Activated B cell treated with CpG ODN at 0.5 μM for 24 hours (primary cell): Measurements from ENCODE around the gene ANXA2R. TPM values are rescaled to one million over a fixed set of nuclear protein-coding genes. Genes with fewer than 3 reads are reported as not detected.

ENCODE experiments used
- ATAC-seq: fragments of 200-7000 bp; cut with Tn5 transposase; one replicate; pipeline ENCODE4 v1.10.0; 2021; ENCODE audit warnings: low read depth, mild to moderate bottlenecking, moderate library complexity
- CTCF ChIA-PET: fragments of 350-600 bp; sonication (Branson Sonifier 250); formaldehyde crosslinking; loops from one replicate; lab custom pipeline; 2021; ENCODE audit warnings: antibody characterized with exemption; lab: Charles Lee
- POLR2A ChIA-PET: fragments of 350-600 bp; sonication (Branson Sonifier 250); formaldehyde crosslinking; loops from one replicate; lab custom pipeline; 2021; ENCODE audit warnings: antibody characterized with exemption; lab: Charles Lee
- DNase-seq: peaks from one replicate; pipeline ENCODE4 v3.0.0; 2022
- H3K27ac Mint-ChIP-seq: one replicate; pipeline ENCODE4 v1.8.0; 2020; ENCODE audit warnings: mixed read lengths
- H3K27me3 Mint-ChIP-seq: one replicate; pipeline ENCODE4 v1.8.0; 2021; ENCODE audit warnings: mixed read lengths
- H3K36me3 Mint-ChIP-seq: one replicate; pipeline ENCODE4 v1.8.0; 2021; ENCODE audit warnings: low read depth, mixed read lengths
- H3K4me1 Mint-ChIP-seq: one replicate; pipeline ENCODE4 v1.8.0; 2021; ENCODE audit warnings: mixed read lengths
- H3K4me3 Mint-ChIP-seq: one replicate; pipeline ENCODE4 v1.8.0; 2020; ENCODE audit warnings: mild to moderate bottlenecking, mixed read lengths
- H3K9me3 Mint-ChIP-seq: one replicate; pipeline ENCODE4 v1.8.0; 2020; ENCODE audit warnings: mixed read lengths
- intact Hi-C: fragments of 100-400 bp; cut with micrococcal nuclease; formaldehyde crosslinking; loops from one replicate; pipeline ENCODE4 v1.15.1; 2024
- total RNA-seq: library from RNA; stranded (reverse); gene quantifications from 2 replicates; pipeline ENCODE4 v1.2.3, GENCODE V29; 2022
- TF ChIP-seq, protein P1 (sequence below): fragments of 200-600 bp; IDR thresholded peaks from one replicate; pipeline ENCODE4 v1.8.0; 2022; ENCODE audit warnings: antibody characterized with exemption, mild to moderate bottlenecking

Gene ANXA2R
- total RNA-seq, 1 donor from 2014 or later = 7.9 TPM

GRCh38 chr5:43042626-43043399, 2.7 kb upstream of the ANXA2R start:
- Mint-ChIP-seq H3K27me3 (no peaks in the 10 kb centered on the region), H3K9me3 (no peaks in the 10 kb centered on the region), H3K4me3 (peak overlapping the region; percentile 96), H3K36me3 (peaks cover 19% of the 10 kb centered on the region), H3K4me1 (peaks cover 38% of the 10 kb centered on the region), H3K27ac (peak overlapping the region; percentile 98)
- TF ChIP-seq, protein P1, sequence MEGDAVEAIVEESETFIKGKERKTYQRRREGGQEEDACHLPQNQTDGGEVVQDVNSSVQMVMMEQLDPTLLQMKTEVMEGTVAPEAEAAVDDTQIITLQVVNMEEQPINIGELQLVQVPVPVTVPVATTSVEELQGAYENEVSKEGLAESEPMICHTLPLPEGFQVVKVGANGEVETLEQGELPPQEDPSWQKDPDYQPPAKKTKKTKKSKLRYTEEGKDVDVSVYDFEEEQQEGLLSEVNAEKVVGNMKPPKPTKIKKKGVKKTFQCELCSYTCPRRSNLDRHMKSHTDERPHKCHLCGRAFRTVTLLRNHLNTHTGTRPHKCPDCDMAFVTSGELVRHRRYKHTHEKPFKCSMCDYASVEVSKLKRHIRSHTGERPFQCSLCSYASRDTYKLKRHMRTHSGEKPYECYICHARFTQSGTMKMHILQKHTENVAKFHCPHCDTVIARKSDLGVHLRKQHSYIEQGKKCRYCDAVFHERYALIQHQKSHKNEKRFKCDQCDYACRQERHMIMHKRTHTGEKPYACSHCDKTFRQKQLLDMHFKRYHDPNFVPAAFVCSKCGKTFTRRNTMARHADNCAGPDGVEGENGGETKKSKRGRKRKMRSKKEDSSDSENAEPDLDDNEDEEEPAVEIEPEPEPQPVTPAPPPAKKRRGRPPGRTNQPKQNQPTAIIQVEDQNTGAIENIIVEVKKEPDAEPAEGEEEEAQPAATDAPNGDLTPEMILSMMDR = no peak
- DNase-seq (peak; percentile 66), ATAC-seq (peak; percentile 6)
- intact Hi-C loops = loop anchor here (1.0 kb wide), 3 partner anchors 22 to 78 kb away; no protein-coding TSS in a partner anchor
- POLR2A ChIA-PET = interaction anchor here (0.6 to 9.9 kb wide), 15 partner anchors 9 to 441 kb away, joined by 3 to 475 read pairs (median 30); partner anchors contain the start of genes HMGCS1, TMEM267 and ZNF131
- CTCF ChIA-PET = interaction anchor here (0.6 to 3.2 kb wide), 11 partner anchors 22 to 441 kb away, joined by 3 to 89 read pairs (median 20); partner anchors contain the start of gene TMEM267

DNA sequence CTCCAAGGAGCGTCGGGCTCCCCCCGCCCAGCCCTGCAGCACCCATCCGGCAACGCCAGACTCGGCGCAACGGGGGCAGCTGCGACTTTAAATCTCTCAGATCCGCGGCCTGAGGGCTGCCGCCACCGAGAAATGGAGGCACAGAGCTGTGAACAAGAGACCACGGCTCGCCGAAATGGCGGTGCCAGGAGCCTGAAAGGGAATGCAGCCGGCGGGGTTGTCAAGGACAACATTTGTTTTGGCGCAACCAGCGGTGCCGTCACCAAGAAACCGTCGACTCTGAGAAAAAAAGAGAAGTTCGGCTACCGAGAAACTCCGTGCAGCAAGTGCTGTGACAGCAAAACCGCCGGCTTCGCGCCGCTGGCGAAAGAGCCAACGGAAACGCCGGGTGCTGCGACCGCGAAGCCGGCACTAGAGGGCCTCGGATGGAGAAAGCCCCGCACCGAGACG, 2.1 kb upstream of the ANXA2R start:
- H3K4me3 Mint-ChIP-seq = peak overlapping the region; percentile 96
- no peaks in the 10 kb centered on the region for H3K9me3 Mint-ChIP-seq
- DNase-seq = peak; percentile 77
- no peaks in the 10 kb centered on the region for H3K27me3 Mint-ChIP-seq
- peak overlapping the region; percentile 98 for H3K27ac Mint-ChIP-seq
- ChIA-PET CTCF (interaction anchor here (0.6 to 3.2 kb wide), 16 partner anchors 14 to 1138 kb away, joined by 3 to 89 read pairs (median 8); partner anchors contain the start of gene TMEM267), POLR2A (interaction anchor here (0.6 to 9.9 kb wide), 15 partner anchors 10 to 1138 kb away, joined by 3 to 475 read pairs (median 30); partner anchors contain the start of genes HMGCS1, RIMOC1, TMEM267 and ZNF131)
- peaks cover 19% of the 10 kb centered on the region for H3K36me3 Mint-ChIP-seq
- peaks cover 44% of the 10 kb centered on the region for H3K4me1 Mint-ChIP-seq
- peak; percentile 35 for ATAC-seq
- intact Hi-C loops = loop anchor here (1.0 kb wide), 3 partner anchors 23 to 79 kb away; no protein-coding TSS in a partner anchor
- TF ChIP-seq, protein P1 = no peak

- H3K27me3 Mint-ChIP-seq = no peaks in the 10 kb centered on the region
- H3K9me3 Mint-ChIP-seq = no peaks in the 10 kb centered on the region
- CTCF ChIA-PET = interaction anchor here (0.6 to 3.2 kb wide), 19 partner anchors 13 to 1137 kb away, joined by 3 to 89 read pairs (median 6); no protein-coding TSS in a partner anchor
- ATAC-seq (peak; percentile 12), DNase-seq (no peak)
- H3K4me3 Mint-ChIP-seq = peak overlapping the region; percentile 96
- H3K4me1 Mint-ChIP-seq = peaks cover 48% of the 10 kb centered on the region
- H3K36me3 Mint-ChIP-seq = peaks cover 19% of the 10 kb centered on the region
- TF ChIP-seq, protein P1 = no peak
- intact Hi-C loops = loop anchor here (1.0 to 2.0 kb wide), 5 partner anchors 24 to 1116 kb away; partner anchors contain the start of genes FBXO4 and NIM1K
- H3K27ac Mint-ChIP-seq = peak overlapping the region; percentile 98
- POLR2A ChIA-PET = interaction anchor here (0.6 to 9.9 kb wide), 19 partner anchors 23 to 1138 kb away, joined by 3 to 475 read pairs (median 14); partner anchors contain the start of genes HMGCS1, NNT, RIMOC1 and TMEM267
Measured at GRCh38 chr5:43041669-43042175, 1.6 kb upstream of the ANXA2R start.

- intact Hi-C loops = loop anchor here (1.0 to 2.0 kb wide), 2 partner anchors 152 to 1116 kb away; partner anchors contain the start of genes FBXO4 and NIM1K
- CTCF ChIA-PET = interaction anchor here (0.5 to 3.2 kb wide), 19 partner anchors 13 to 1137 kb away, joined by 3 to 89 read pairs (median 5); no protein-coding TSS in a partner anchor
- H3K4me1 Mint-ChIP-seq = peaks cover 52% of the 10 kb centered on the region
Measured at GRCh38 chr5:43041110-43041668, 1.1 kb upstream of the ANXA2R start.

More at GRCh38 chr5:43041110-43041668, 1.1 kb upstream of the ANXA2R start:
- Mint-ChIP-seq H3K27ac (peak overlapping the region; percentile 98), H3K4me3 (peak overlapping the region; percentile 96), H3K27me3 (no peaks in the 10 kb centered on the region), H3K9me3 (no peaks in the 10 kb centered on the region), H3K36me3 (peaks cover 19% of the 10 kb centered on the region)
- TF ChIP-seq, protein P1 = no peak
- DNase-seq (no peak), ATAC-seq (peak; percentile 0)
- POLR2A ChIA-PET = interaction anchor here (0.6 to 9.9 kb wide), 21 partner anchors 22 to 1137 kb away, joined by 3 to 475 read pairs (median 9); partner anchors contain the start of genes HMGCS1, NNT, RIMOC1 and TMEM267
